ENCODE data around the gene ADTRP.

The ADTRP gene

DNA sequence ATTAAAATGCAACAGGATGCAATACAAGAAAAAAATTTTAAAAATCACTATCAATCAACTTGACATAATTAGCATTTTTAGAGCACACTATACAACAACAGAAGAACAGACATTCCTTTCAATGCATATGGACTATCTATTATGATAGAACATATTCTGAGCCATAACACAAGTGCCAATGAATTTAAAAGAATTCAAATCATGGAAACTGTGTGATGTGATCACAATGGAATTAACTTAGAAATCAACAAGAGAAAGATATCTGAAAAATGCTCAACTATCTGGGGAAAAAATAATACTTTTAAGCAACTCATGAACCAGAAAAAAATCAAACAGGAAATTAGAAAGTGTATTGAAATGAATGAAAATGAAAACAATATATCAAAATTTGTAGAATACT is 106.3 kb downstream of the ADTRP start:
- H3K27ac Mint-ChIP-seq, result no peak overlapping the region
- peaks cover 5% of the 10 kb centered on the region for H3K9me3 Mint-ChIP-seq
- H3K4me3 Mint-ChIP-seq, result no peak overlapping the region
- ATAC-seq, result no peak
- H3K4me1 Mint-ChIP-seq, result no peaks in the 10 kb centered on the region
- H3K36me3 Mint-ChIP-seq, result peaks cover 4% of the 10 kb centered on the region
- H3K27me3 Mint-ChIP-seq, result peaks cover 33% of the 10 kb centered on the region

DNA sequence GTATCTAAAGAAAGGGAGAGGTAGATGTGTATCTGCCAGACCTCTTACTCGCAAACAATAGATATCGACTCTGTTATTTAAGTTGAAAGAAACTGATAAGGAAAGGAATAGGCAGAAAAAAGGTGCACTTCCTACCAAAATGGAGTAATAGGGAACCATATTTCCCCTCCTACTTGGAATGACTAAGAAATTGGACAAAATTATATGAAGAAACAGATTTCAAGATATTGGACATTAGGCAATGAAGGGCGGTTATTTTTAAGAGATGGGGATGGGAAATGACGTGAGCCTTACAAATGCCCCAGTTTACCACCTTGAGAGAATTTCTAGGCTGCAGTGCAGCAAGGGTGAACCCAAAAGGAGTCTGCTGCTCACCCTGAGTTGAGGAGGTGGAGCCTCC is 108.9 kb downstream of the ADTRP start:
- H3K9me3 Mint-ChIP-seq, result peaks cover 5% of the 10 kb centered on the region
- H3K4me3 Mint-ChIP-seq, result no peak overlapping the region
- peaks cover 47% of the 10 kb centered on the region for H3K27me3 Mint-ChIP-seq
- no peak overlapping the region for H3K27ac Mint-ChIP-seq
- no peak for ATAC-seq
- H3K36me3 Mint-ChIP-seq, result peaks cover 4% of the 10 kb centered on the region
- peaks cover 12% of the 10 kb centered on the region for H3K4me1 Mint-ChIP-seq

DNA sequence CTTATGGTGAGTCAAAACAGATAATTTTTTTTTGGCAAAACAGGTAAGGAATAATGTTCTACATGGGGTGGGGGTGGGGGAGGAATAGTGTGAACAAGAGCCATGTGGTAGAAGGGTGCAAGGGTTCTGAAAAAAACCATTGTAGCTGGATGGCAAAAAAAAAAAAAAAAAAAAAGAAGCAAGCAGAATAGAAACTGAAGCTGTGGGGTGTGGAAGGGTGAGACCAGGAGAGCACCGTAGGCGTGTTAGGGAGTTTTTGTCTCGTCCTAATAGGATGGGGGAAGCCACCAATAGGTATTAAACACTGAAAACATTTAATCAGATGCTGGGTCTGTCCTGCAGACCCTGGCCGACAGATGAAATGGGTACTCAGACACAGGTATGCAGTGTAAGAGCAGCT is 110.1 kb downstream of the ADTRP start:
- Mint-ChIP-seq H3K36me3 (peaks cover 4% of the 10 kb centered on the region), H3K9me3 (peaks cover 5% of the 10 kb centered on the region), H3K4me1 (peaks cover 12% of the 10 kb centered on the region), H3K27ac (no peak overlapping the region), H3K27me3 (peaks cover 54% of the 10 kb centered on the region), H3K4me3 (no peak overlapping the region)
- ATAC-seq, result peak; percentile 53

DNA sequence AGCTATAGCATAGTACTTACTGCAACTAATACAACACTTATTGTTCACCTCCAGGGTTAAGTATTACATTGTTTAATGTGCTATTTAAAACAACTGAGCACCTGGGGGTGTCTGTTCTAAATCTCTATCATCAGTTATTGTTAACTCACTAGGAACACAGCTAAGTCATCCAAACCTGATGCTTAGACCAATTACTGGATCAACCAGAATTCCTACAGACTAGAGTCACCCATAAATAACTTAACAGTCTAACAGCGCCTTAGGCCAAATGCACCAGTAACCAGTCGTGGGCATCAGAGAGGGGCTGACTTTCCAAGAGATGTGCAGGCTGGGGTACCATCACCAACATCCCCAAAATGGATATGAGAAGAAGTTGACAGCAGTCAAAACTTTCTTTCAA is 110.7 kb downstream of the ADTRP start:
- H3K9me3 Mint-ChIP-seq, result peaks cover 5% of the 10 kb centered on the region
- H3K4me3 Mint-ChIP-seq, result no peak overlapping the region
- H3K27ac Mint-ChIP-seq, result no peak overlapping the region
- ATAC-seq, result no peak
- H3K4me1 Mint-ChIP-seq, result peaks cover 12% of the 10 kb centered on the region
- H3K27me3 Mint-ChIP-seq, result peaks cover 54% of the 10 kb centered on the region
- H3K36me3 Mint-ChIP-seq, result peaks cover 4% of the 10 kb centered on the region

DNA sequence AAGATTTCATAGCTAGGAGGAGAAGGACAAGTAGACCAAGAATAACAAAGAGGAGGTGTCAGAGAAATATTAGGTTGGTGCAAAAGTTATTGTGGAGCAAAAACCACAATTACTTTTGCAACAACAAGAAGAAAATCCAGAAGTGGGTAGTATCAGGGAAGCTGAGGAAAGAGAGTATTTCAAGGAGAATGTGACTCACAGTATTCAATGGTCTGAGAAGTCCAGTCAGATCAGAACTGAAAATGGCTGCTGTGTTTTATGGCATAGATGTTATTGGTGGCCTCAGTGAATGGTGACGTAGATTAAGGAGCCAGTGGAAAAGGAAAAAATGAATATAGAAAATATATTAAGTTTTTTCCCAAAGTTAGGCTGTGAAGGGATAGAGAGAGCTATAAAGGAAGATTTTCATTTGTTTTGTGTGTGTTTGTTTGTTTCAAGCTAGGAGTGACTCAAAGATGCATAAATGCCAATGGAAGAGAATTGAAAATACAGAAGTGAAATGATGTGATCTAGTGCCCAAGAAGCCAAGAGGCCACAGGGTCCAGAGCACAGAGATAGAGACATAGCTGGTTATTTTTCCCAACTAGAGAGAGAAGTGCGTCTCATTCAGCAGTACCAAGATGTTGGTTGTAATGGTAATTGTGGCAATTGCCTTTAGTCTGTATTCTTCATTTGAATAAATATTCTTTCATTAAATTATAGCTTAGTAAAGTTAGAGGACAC is 112.8 kb downstream of the ADTRP start:
- Mint-ChIP-seq H3K36me3 (no peaks in the 10 kb centered on the region), H3K4me3 (no peak overlapping the region), H3K27ac (no peak overlapping the region), H3K4me1 (peaks cover 12% of the 10 kb centered on the region), H3K27me3 (peaks cover 46% of the 10 kb centered on the region), H3K9me3 (peaks cover 4% of the 10 kb centered on the region)
- ATAC-seq, result peak; percentile 74
